ENCODE data around the gene CPAMD8.
"Not testable (repeated sequence)": the region's sequence is repeated elsewhere in the genome, so short reads cannot be mapped to it uniquely, and the experiment has no call there.

Gene CPAMD8

GRCh38 chr19:16944626-16945363 lies 81.8 kb downstream of the CPAMD8 start:
- no peak for DNase-seq

- DNase-seq, result no peak
Measured at GRCh38 chr19:16943942-16944625, 82.5 kb downstream of the CPAMD8 start.

DNA sequence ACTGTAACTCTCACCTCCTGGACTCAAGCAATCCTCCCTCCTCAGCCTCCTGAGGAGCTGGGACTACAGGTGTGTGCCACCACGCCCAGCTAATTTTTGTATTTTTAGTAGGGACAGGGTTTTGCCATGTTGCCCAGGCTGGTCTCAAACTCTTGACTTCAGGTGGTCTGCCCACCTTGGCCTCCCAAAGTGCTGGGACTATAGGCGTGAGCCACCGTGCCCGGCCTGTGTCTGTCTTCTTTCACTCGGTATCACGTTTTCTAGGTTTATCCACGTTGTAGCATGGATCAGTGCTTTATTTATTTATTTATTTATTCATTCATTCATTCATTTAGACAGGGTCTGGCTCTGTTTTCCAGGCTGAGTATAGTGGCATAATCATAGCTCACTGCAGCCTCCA lies 83.5 kb downstream of the CPAMD8 start:
- DNase-seq, result not testable (repeated sequence)

GRCh38 chr19:16942583-16942982 lies 84.0 kb downstream of the CPAMD8 start:
- no peak for DNase-seq

DNA sequence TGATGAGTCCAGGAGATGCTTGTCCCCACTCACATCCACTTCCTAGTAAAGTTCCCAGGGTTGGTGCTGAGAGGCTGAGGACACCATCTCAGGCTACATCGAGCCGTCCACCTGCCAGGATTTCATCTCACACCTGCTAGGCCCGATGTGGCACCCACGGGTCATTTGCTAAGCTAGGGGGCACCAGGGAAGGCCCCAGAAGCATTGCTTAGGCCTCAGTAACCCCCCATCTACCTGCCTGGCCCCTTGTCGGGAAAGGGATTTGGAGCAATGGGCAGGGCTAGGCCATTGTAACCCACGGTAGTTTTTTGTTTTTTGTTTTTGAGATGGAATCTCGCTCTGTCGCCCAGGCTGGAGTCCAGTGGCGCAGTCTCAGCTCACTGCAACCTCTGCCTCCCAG lies 86.0 kb downstream of the CPAMD8 start:
- DNase-seq, result no peak

DNA sequence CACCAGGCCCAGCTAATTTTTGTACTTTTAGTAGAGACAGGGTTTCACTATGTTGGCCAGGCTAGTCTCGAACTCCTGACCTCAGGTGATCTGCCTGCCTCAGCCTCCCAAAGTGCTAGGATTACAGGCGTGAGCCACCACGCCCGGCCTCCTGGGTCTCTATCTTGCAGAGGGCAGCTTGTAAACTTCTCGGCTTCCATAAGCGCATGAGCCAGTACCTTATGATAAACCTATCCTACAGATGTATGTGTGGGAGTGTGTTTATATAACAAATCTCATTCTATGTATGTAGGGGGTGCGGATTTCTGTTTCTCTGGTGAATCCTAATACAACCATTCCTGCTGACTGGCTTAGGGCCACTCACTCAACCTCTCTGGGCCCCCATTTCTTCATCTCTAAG lies 86.5 kb downstream of the CPAMD8 start:
- DNase-seq, result not testable (repeated sequence)

DNA sequence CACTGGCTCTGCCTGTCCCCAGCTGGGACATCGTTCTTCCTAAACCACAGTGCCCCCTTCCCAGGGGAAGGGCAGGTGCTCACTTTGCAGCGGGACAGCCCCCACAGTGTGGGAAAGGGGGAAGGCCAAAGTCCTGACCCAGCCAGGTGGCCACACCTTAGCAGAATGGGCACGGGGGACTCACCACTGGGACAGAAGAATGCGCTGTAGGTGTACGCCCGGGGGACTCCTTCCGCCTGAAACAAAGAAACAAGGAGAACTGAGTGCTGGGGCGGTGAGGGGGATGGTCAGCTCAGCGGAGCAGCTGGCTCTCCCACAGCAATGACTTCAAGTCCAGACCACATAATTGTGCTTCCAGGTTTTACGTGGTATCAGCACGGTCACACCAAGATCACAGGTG lies 88.4 kb downstream of the CPAMD8 start:
- no peak for DNase-seq

GRCh38 chr19:16937796-16938195 lies 88.8 kb downstream of the CPAMD8 start:
- not testable (repeated sequence) for DNase-seq

- DNase-seq, result no peak
Measured at GRCh38 chr19:16936901-16937300, 89.7 kb downstream of the CPAMD8 start.

GRCh38 chr19:16934489-16934888 lies 92.1 kb downstream of the CPAMD8 start:
- DNase-seq, result no peak

- no peak for DNase-seq
Measured at GRCh38 chr19:16931306-16931705, 95.3 kb downstream of the CPAMD8 start.

GRCh38 chr19:16930753-16931152 lies 95.9 kb downstream of the CPAMD8 start:
- DNase-seq, result no peak

- no peak for DNase-seq
Measured at GRCh38 chr19:16928916-16929315, 97.7 kb downstream of the CPAMD8 start.

- no peak for DNase-seq
Measured at GRCh38 chr19:16928351-16928750, 98.3 kb downstream of the CPAMD8 start.

- no peak for DNase-seq
Measured at GRCh38 chr19:16927883-16928282, 98.7 kb downstream of the CPAMD8 start.

GRCh38 chr19:16922949-16923348 lies 103.7 kb downstream of the CPAMD8 start:
- DNase-seq, result no peak

GRCh38 chr19:16922592-16922934 lies 104.0 kb downstream of the CPAMD8 start:
- DNase-seq, result no peak

DNA sequence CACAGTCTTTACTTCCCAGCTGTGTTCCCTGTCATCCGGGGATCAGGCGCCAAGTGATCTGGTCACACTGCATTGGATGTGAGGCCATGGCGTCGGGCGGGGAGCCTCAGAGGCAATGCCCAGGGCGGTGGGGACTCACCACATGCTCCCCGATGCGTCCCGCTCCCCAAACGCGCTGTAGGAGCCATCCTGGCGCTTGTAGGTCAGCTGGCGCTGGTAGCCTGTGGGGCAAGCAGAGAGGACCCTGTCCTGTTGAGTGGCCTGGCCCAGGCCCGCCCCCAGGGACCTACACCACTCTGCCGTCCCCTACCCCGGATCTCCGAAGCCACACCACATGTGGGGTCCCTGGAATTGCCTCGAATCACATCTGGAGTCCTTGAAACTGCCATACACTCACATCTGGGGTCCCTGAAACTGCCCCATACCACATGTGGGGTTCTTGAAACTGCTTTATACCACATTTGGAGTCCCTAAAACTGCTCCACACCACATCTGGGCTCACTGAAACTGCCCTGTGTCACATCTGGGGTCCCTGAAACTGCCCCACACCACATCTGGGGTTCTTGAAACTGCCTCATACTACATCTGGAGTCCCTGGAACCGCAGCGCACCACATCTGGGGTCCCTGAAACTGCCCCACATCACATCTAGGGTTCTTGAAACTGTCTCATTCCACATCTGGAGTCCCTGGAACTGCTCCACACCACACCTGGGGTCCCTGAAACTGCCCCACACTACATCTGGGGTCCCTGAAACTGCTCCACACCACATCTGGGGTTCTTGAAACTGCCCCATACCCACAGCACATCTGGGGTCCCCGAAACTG lies 104.6 kb downstream of the CPAMD8 start:
- no peak for DNase-seq

GRCh38 chr19:16920816-16921529 lies 105.6 kb downstream of the CPAMD8 start:
- no peak for DNase-seq

DNA sequence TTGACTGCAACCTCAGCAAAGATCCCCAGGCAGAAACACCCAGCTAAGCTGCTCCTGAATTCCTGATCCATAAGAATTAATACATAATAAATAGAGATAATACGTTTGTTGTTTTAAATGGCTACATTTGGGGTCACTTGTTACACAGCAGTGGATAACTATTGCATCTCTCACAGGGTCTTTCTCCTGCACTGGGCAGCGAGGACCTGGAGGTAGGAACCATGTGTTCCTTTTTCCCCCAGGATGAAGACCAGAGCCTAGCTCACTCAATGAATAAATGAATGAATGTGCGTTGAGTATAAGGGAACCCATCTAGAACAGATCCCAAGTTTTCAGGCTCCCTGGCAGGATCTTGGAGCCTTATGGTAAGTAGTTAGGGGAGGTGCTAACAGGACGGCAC lies 107.1 kb downstream of the CPAMD8 start:
- no peak for DNase-seq

DNA sequence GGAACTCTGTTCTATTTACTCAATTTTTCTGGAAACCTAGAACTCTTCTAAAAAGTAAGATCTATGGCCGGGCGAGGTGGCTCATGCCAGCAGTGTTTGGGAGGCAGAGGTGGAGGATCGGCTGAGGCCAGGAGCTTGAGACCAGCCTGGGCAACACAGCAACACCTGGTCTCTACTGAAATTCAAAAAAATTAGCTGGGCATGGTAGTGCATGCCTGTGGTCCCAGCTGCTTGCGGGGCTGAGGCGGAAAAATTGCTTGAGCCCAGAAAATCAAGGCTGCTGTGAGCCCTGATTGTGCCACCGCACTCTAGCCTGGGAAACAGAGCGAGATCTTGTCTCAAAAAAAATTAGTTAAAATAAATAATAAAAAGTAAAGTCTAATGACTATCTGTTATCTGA lies 109.2 kb downstream of the CPAMD8 start:
- no peak for DNase-seq

- no peak for DNase-seq
Measured at GRCh38 chr19:16915734-16916133, 110.9 kb downstream of the CPAMD8 start.

DNA sequence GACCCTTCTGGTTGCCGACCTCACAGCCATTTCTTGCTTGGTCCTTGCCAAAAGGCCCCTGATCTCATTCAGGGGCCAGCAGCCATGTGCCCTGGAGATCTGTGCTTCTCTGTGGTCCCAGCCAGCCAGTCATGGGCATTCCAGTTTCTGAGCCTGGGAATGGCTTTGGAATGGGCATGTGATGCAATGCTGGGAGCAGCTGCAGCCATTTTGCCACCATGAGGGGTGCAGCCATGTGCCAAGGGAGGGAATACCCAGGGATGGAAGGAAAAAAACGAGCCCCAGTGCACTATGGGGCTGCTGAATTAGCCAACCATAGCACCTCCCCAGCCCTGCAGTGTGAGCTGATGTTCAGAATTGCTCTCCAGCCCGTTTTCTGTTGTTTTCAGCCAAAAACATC lies 111.5 kb downstream of the CPAMD8 start:
- DNase-seq, result no peak

Data from activated CD8-positive, alpha-beta memory T cell treated with anti-CD3 and anti-CD28 coated beads, Interleukin-2, amount 50 U/mL, for 4 hours (primary cell).